Measurements from ENCODE around the gene MCF2L2. TPM values are rescaled to one million over a fixed set of nuclear protein-coding genes. Genes with fewer than 3 reads are reported as not detected.

Gene MCF2L2
- total RNA-seq, 1 donor = under 0.01 TPM

GRCh38 chr3:183324083-183324482 is 104.3 kb downstream of the MCF2L2 start:
- H2AFZ ChIP-seq (ENCODE audit: low read length) = no peak overlapping the region
- peaks cover 8% of the 10 kb centered on the region for H3K4me1 ChIP-seq (ENCODE audit: insufficient read depth, low read length)
- no peaks in the 10 kb centered on the region for H3K36me3 ChIP-seq (ENCODE audit: insufficient read depth, low read length)
- H3K27ac ChIP-seq (ENCODE audit: low read depth, low read length) = no peak overlapping the region
- TF ChIP-seq CTCF (IDR thresholded peaks at IDR 0.05; ENCODE audit: extremely low read depth, low read depth, low read length) = no peak
- H4K20me1 ChIP-seq (ENCODE audit: insufficient read depth, low read length) = no peaks in the 10 kb centered on the region
- DNase-seq (ENCODE audit: insufficient read length, low spot score, missing footprints) = no peak
- H3K79me2 ChIP-seq (ENCODE audit: insufficient read depth, low read length) = no peaks in the 10 kb centered on the region
- H3K9me3 ChIP-seq (ENCODE audit: low read depth, low read length) = no peaks in the 10 kb centered on the region
- H3K4me3 ChIP-seq (ENCODE audit: insufficient read depth, low read length) = no peak overlapping the region
- H3K27me3 ChIP-seq (ENCODE audit: insufficient read depth, low read length) = no peaks in the 10 kb centered on the region
- H3K4me2 ChIP-seq (ENCODE audit: insufficient read depth, low read length) = no peak overlapping the region

- H3K79me2 ChIP-seq (ENCODE audit: insufficient read depth, low read length) = no peaks in the 10 kb centered on the region
- no peak overlapping the region for H2AFZ ChIP-seq (ENCODE audit: low read length)
- H4K20me1 ChIP-seq (ENCODE audit: insufficient read depth, low read length) = no peaks in the 10 kb centered on the region
- H3K27ac ChIP-seq (ENCODE audit: low read depth, low read length) = no peak overlapping the region
- H3K4me3 ChIP-seq (ENCODE audit: insufficient read depth, low read length) = no peak overlapping the region
- no peak overlapping the region for H3K4me2 ChIP-seq (ENCODE audit: insufficient read depth, low read length)
- H3K9me3 ChIP-seq (ENCODE audit: low read depth, low read length) = no peaks in the 10 kb centered on the region
- H3K4me1 ChIP-seq (ENCODE audit: insufficient read depth, low read length) = peaks cover 3% of the 10 kb centered on the region
- DNase-seq (ENCODE audit: insufficient read length, low spot score, missing footprints) = no peak
- H3K36me3 ChIP-seq (ENCODE audit: insufficient read depth, low read length) = no peaks in the 10 kb centered on the region
- no peak for TF ChIP-seq CTCF (IDR thresholded peaks at IDR 0.05; ENCODE audit: extremely low read depth, low read depth, low read length)
- H3K27me3 ChIP-seq (ENCODE audit: insufficient read depth, low read length) = no peaks in the 10 kb centered on the region
Measured at GRCh38 chr3:183319371-183319770, 109.0 kb downstream of the MCF2L2 start.

GRCh38 chr3:183318877-183319276 is 109.5 kb downstream of the MCF2L2 start:
- no peak for DNase-seq (ENCODE audit: insufficient read length, low spot score, missing footprints)

More at GRCh38 chr3:183318877-183319276, 109.5 kb downstream of the MCF2L2 start:
- Histone ChIP-seq H3K9me3 (ENCODE audit: low read depth, low read length) (no peaks in the 10 kb centered on the region), H3K79me2 (ENCODE audit: insufficient read depth, low read length) (no peaks in the 10 kb centered on the region), H2AFZ (ENCODE audit: low read length) (no peak overlapping the region), H3K4me3 (ENCODE audit: insufficient read depth, low read length) (no peak overlapping the region), H3K27me3 (ENCODE audit: insufficient read depth, low read length) (no peaks in the 10 kb centered on the region), H3K36me3 (ENCODE audit: insufficient read depth, low read length) (no peaks in the 10 kb centered on the region), H3K27ac (ENCODE audit: low read depth, low read length) (no peak overlapping the region), H3K4me2 (ENCODE audit: insufficient read depth, low read length) (no peak overlapping the region), H3K4me1 (ENCODE audit: insufficient read depth, low read length) (peaks cover 3% of the 10 kb centered on the region), H4K20me1 (ENCODE audit: insufficient read depth, low read length) (no peaks in the 10 kb centered on the region)
- no peak for TF ChIP-seq CTCF (IDR thresholded peaks at IDR 0.05; ENCODE audit: extremely low read depth, low read depth, low read length)

All from osteoblast (primary cell).